Glutamatergic neuron (in vitro differentiated cells): ENCODE data around the gene PTH2. TPM values are rescaled to one million over a fixed set of nuclear protein-coding genes. Genes with fewer than 3 reads are reported as not detected.

ENCODE experiments used
- DNase-seq: peaks from one replicate; pipeline ENCODE4 v3.0.0; 2022
- H3K27ac Mint-ChIP-seq: one replicate; pipeline ENCODE4 v1.8.0; 2020; ENCODE audit warnings: mild to moderate bottlenecking, mixed read lengths, inconsistent platforms; ENCODE audit not compliant: unreplicated experiment
- H3K27me3 Mint-ChIP-seq: one replicate; pipeline ENCODE4 v1.8.0; 2020; ENCODE audit warnings: mild to moderate bottlenecking, moderate library complexity, mixed read lengths, inconsistent platforms; ENCODE audit not compliant: unreplicated experiment
- H3K36me3 Mint-ChIP-seq: one replicate; pipeline ENCODE4 v1.8.0; 2020; ENCODE audit warnings: mild to moderate bottlenecking, mixed read lengths, inconsistent platforms; ENCODE audit not compliant: unreplicated experiment
- H3K4me1 Mint-ChIP-seq: one replicate; pipeline ENCODE4 v1.8.0; 2020; ENCODE audit warnings: mild to moderate bottlenecking, low read depth, mixed read lengths, inconsistent platforms; ENCODE audit not compliant: unreplicated experiment
- H3K4me3 Mint-ChIP-seq: one replicate; pipeline ENCODE4 v1.8.0; 2020; ENCODE audit warnings: mild to moderate bottlenecking, mixed read lengths, inconsistent platforms; ENCODE audit not compliant: unreplicated experiment
- H3K9me3 Mint-ChIP-seq: one replicate; pipeline ENCODE4 v1.8.0; 2020; ENCODE audit warnings: mild to moderate bottlenecking, moderate library complexity, mixed read lengths, inconsistent platforms; ENCODE audit not compliant: unreplicated experiment
- total RNA-seq: library from RNA; stranded (reverse); fragmentation: NEBNext Ultra II Directional; extraction: Animal tissue kit (Norgen Biotek cat#: 25700); gene quantifications from one replicate; pipeline ENCODE4 v1.2.1, GENCODE V29; 2021; ENCODE audit not compliant: unreplicated experiment
- TF ChIP-seq, protein P1 (sequence below): fragments of 200-600 bp; sonication (generic); IDR thresholded peaks from one replicate; pipeline ENCODE4 v1.5.0; 2021; ENCODE audit not compliant: partially characterized antibody, unreplicated experiment

The PTH2 gene
- total RNA-seq, 1 donor from 2014 or later, result 2.5 TPM

DNA sequence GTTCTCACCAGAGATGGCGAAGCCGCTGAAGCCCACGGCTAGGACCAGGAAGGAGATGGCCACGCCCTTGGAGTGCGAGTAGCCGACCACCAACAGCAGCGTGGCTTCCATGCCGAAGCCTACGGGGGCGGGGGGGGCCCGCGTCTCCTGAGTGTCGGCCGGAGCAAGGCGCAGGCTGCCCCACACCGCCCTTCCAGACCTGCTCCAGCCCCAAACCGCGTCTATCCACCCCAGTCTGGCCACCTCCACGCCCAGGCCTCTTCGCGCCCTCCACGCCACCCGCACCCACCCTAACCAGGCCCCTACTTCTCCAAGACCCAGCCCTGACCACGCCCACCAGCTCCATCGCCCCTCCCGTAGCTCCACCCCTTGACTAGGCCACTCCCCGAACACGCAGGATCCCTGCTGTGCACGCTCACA lies 8.1 kb upstream of the PTH2 start:
- Mint-ChIP-seq H3K9me3 (peaks cover 21% of the 10 kb centered on the region), H3K36me3 (peaks cover 20% of the 10 kb centered on the region), H3K27ac (no peak overlapping the region), H3K4me3 (no peak overlapping the region), H3K4me1 (peaks cover 29% of the 10 kb centered on the region), H3K27me3 (peaks cover 33% of the 10 kb centered on the region)
- DNase-seq, result no peak
- TF ChIP-seq, protein P1, sequence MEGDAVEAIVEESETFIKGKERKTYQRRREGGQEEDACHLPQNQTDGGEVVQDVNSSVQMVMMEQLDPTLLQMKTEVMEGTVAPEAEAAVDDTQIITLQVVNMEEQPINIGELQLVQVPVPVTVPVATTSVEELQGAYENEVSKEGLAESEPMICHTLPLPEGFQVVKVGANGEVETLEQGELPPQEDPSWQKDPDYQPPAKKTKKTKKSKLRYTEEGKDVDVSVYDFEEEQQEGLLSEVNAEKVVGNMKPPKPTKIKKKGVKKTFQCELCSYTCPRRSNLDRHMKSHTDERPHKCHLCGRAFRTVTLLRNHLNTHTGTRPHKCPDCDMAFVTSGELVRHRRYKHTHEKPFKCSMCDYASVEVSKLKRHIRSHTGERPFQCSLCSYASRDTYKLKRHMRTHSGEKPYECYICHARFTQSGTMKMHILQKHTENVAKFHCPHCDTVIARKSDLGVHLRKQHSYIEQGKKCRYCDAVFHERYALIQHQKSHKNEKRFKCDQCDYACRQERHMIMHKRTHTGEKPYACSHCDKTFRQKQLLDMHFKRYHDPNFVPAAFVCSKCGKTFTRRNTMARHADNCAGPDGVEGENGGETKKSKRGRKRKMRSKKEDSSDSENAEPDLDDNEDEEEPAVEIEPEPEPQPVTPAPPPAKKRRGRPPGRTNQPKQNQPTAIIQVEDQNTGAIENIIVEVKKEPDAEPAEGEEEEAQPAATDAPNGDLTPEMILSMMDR, result no peak

DNA sequence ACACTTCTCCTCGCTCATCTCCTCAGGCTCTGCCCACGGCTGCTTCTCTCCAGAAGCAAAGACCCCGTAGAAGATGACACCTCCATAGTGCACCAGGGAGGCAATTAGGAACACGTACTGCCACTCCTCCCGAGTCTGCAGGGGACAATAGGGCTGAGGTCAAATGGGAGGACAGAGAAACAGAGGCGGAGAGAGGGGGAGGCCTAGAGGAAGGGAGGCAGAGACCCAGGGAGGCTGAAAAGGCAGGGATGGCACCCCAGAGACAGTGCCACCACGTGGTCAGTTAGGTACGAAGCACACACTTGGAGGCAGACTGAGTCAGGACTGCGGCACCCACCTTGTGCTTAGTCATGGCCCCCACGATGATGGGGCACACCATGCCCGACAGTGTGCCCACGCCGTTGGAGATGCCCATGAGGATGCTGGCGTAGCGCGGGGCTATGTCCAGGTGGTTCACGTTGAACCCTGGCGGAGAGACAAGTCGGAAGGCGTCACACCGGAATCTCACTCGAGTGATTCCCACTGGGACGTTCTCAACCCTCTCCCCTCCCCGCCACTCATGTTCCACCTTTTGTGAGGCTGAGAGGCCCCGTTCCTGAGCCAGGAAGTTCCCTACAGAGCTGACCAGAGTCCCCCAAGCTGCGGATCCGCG lies 7.6 kb upstream of the PTH2 start:
- TF ChIP-seq, protein P1, result no peak
- no peak for DNase-seq
- peak overlapping the region; percentile 30 for H3K4me3 Mint-ChIP-seq
- peaks cover 20% of the 10 kb centered on the region for H3K36me3 Mint-ChIP-seq
- peaks cover 32% of the 10 kb centered on the region for H3K4me1 Mint-ChIP-seq
- peaks cover 19% of the 10 kb centered on the region for H3K9me3 Mint-ChIP-seq
- no peak overlapping the region for H3K27ac Mint-ChIP-seq
- peaks cover 28% of the 10 kb centered on the region for H3K27me3 Mint-ChIP-seq

GRCh38 chr19:49430172-49430677 lies 7.0 kb upstream of the PTH2 start:
- Mint-ChIP-seq H3K27ac (no peak overlapping the region), H3K4me3 (peak overlapping the region; percentile 36), H3K4me1 (peaks cover 32% of the 10 kb centered on the region), H3K27me3 (peaks cover 32% of the 10 kb centered on the region), H3K36me3 (peaks cover 15% of the 10 kb centered on the region), H3K9me3 (peaks cover 19% of the 10 kb centered on the region)
- TF ChIP-seq, protein P1, result no peak
- DNase-seq, result no peak

DNA sequence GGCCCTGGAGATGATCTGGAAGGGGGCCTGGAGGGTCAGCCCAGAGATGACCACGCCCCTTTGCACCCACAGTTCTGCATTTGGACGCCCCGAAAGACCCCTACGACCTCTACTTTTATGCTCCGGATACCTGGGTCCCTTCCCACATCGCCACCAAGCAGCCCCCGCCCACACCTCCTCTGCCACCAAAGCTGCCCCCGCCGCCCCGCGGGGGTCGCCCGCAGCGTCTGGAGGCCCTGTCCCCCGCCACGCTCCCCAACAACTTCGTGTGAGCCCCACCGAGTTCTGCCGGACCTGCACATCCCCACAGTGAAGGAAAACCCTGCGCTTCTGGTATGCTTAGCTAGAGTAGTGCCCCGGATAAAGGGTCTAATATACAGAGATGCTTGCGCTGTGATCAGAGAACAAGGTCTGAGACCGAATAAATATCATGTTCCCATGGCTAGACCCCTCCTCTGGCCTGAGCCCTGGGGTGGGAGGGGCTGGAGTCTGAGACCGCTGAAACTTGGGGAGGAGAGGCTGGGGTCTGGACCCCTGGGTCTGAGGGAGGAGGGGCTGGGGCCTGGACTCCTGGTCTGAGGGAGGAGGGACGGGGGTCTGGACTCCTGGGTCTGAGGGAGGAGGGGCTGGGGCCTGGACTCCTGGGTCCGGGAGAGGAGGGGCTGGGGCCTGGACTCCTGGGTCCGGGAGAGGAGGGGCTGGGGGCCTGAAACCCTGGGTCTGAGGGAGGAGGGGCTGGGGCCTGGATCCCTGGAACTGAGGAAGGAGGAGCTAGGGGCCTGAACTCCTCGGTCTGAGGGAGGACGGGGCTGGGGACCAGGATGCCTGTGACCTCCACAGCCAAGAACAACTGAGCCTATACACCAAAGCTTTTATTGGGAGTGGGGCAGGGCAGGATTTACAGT lies 5.6 kb upstream of the PTH2 start:
- peaks cover 20% of the 10 kb centered on the region for H3K9me3 Mint-ChIP-seq
- peak overlapping the region; percentile 83 for H3K4me3 Mint-ChIP-seq
- H3K36me3 Mint-ChIP-seq, result peaks cover 12% of the 10 kb centered on the region
- peaks cover 34% of the 10 kb centered on the region for H3K27me3 Mint-ChIP-seq
- TF ChIP-seq, protein P1, result no peak
- H3K27ac Mint-ChIP-seq, result no peak overlapping the region
- DNase-seq, result no peak
- peaks cover 30% of the 10 kb centered on the region for H3K4me1 Mint-ChIP-seq
